ENCODE measurements around the gene AFF3.

AFF3 gene

DNA sequence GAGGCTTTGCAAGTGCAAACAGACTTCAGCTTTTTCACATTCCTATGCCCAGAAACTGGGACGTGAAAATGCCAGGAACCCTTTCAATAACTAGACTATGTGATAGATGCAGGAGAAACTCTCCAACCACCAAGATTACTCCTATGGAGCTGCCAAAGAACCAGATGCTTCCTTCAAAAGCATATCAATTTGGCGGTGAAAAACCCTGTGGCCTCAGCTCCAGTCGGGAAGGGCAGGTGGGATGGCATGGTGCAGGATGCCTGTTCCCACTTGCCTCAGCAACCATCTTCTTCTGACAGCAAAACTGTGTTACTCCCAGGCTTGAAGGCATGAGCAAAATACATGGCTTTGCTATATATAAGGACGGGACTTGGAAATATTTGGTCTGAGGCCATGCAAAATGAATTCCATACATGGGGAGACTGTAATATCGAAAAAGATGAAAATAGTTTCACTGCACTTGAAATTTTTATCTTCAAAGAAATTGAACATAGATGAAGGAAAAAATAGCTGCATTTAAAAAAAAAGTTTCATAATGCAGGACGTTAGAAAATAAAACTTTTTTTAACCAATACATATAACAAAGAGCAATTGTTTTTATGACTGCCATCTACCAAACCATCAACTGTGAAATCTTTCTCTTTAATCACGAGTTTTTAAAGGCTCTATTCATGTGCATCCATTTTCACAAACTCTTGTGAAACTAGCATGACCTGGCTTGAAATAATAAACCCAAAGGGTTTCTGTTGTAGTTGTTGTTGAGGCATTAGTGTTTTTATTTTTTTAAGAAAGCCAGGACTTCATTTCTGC lies 99.1 kb downstream of the AFF3 start:
- no peak for DNase-seq (ENCODE audit: low read depth in 2 of 2)

GRCh38 chr2:100042562-100042961 lies 99.8 kb downstream of the AFF3 start:
- no peak for DNase-seq (ENCODE audit: low read depth in 2 of 2)

- no peak for DNase-seq (ENCODE audit: low read depth in 2 of 2)
Measured at GRCh38 chr2:100041946-100042345, 100.4 kb downstream of the AFF3 start.

DNA sequence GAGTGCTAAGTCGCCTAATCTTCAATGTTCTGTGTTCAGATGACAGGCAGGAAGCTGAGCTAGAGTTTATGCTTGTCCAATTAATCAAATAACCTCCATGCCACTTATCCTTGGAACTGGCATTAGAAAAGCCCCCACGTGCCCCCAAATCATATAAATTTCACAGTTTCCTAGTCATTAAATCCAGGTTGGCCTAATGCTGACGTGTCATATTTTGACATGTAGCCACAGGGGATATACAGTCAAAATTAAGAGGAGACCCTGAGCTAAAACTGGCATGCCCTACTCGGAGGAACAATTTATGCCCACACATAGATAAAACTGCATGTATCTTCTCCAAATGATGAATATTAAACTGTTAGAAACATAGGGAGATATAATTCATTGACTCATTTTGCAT lies 101.0 kb downstream of the AFF3 start:
- no peak for DNase-seq (ENCODE audit: low read depth in 2 of 2)

DNA sequence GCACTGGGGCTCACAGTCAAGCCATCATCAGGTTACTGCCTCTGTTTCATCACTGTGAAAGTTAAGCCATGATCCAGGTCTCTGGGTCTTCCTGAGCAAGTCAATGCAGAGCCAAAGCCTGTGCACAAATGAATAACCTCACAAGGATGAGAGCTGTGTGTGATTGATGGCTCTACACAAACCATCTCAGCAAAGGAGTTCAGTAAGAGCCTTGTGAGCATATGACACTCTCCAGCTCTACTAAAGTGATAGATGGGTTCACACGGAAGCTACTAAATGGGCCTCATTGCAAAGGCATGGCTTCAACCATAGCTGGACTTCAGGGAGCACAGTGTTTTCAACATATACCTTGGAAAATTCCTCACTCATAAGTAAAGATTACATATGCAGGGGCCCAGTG lies 101.5 kb downstream of the AFF3 start:
- no peak for DNase-seq (ENCODE audit: low read depth in 2 of 2)

DNA sequence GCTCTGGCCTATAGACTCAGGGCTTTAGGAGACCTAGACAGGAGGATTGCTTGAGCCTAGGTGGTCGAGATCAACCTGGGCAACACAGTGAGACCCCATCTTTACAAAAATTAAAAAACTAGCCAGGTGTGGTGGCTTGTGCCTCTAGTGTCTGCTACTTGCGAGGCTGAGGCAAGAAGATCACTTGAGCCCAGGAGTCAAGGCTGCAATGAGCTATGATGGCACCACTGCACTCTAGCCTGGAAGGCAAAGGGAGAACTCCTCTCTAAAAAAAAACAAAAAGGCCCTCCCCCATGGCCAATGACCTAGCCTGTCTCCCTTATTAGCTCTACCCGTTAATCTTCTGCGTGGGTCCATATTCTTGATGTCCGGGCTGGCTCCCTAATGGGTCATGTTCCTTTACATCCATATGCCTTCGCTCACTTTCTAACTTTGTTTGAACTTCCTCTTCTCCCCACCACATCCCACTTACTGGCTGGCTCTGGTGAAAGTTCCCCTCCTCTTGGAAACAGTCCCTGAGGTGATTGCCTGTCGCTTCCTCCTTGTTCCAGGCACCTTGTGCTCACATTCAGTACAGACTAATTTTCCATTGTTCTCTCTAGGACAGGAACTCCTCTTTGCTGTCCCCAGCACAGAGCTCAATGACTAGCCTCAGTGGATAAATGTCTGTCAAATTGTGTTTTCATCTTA lies 103.0 kb downstream of the AFF3 start:
- DNase-seq (ENCODE audit: low read depth in 2 of 2) = no peak

GRCh38 chr2:100038011-100038410 lies 104.4 kb downstream of the AFF3 start:
- DNase-seq (ENCODE audit: low read depth in 2 of 2) = no peak

GRCh38 chr2:100036793-100037192 lies 105.6 kb downstream of the AFF3 start:
- DNase-seq (ENCODE audit: low read depth in 2 of 2) = no peak

DNA sequence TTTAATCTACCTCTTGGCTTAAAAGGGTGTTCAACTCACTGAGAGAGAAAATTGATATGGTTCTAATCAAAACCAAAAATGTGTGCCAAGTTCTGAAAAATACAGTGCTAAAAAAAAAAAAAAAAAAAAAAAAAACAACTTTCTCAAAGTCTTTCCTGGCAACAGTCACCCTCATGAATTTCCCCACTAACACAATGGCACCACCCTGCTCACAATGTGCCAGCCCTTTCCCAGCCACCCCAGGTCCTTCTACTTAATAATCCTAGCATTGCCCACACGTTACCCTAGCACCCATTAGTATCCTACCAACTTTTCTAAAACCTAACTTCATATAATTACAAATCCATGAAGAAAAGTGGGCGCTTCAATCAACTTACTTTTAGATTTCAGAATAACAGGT lies 106.4 kb downstream of the AFF3 start:
- DNase-seq (ENCODE audit: low read depth in 2 of 2) = no peak

DNA sequence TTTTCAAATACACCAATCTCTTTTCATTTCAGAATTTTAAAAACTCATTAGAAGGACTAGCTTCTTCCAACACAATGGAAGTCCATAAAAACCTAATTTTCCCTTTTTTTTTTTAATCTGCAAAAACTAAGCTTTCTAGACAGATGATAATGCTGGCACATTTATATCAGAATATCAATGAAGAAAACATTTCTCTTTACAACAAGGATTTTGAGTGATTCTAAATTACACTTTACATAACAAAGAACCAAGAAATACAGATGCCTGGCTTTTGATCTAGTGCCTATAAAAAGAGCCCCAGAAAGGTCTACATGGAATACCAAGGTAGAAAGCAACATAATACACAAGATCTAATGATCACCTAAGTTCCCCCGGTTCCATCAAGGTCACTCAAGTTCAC lies 108.0 kb downstream of the AFF3 start:
- no peak for DNase-seq (ENCODE audit: low read depth in 2 of 2)

DNA sequence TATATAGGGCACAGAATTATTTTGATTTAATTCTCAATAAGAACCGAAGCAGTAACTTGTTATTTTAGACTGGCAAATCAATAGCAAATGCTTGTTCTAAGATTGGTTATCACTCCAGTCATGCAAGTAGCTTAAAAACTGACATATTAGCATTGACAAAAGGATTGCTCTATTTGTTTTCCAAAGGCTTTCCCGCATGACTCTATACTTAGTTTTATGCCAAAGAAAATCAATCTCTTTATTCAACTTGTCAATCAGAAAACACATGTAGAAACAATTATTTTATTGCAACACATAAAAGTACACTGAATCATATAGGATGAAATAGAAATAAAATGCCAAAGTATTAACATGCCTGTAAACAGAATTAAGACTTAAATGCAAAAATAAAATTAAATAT lies 108.4 kb downstream of the AFF3 start:
- DNase-seq (ENCODE audit: low read depth in 2 of 2) = no peak

DNA sequence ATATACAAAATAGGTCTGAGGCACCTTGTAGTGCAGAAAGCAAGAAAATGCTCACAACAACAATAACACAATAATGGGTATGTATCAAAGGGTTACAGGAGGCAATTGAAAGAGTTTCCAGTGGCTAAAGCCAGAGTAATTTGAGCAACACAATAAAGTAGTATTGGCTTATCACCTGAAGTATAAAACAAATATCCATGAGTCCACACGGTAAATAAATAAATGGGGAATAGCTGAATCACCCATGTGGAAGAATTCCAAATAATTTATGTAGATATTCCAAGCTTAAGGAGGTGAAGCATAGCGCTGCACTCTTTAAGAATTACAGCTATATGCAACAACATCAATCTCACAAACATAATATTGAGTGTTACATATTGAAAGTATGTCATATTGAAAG lies 110.8 kb downstream of the AFF3 start:
- DNase-seq (ENCODE audit: low read depth in 2 of 2) = no peak

- DNase-seq (ENCODE audit: low read depth in 2 of 2) = no peak
Measured at GRCh38 chr2:100029460-100029859, 112.9 kb downstream of the AFF3 start.

DNA sequence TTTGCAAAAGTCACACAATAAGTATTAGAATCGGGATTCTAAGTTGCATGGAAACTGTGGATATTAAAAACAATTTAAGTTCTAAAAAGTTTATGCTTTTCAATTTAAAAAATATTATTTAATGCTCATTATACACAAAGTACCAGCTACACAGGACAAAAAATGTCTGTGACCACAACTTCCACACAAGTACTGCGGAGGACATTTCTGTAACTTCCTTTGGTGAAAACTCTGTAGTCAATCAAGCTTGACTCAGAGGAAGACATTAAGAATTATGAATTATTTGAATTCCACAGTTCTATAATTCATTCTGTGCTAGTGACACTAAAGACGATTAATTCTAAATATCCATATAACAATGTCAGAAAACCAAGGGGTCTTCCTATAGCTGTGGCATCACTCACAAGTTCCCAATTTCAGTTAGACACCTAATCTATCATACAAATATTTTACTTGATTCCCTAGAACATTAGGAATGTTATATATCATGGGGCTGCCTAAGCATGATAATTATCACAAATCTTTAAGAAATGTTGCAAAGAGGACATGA lies 120.5 kb downstream of the AFF3 start:
- DNase-seq (ENCODE audit: low read depth in 2 of 2) = no peak

DNA sequence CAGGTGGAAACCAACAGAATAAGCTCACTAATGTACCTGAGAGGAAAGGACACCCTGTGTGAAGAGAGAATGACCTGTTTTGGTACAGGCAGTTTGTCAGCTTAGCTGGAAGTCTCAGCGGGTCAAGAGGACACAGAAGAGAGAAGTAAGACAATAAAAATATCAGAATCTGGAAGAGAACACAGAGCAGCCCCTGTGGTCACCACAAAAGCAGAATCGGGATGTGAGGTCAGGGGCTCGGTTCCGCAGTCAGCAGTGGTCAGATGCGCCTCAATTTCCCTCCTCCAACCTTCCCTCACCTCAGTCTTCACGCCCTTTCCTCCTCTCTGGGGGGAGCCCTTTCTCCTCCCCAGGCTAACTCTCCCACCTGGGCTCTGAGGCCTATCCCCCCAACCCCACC lies 122.9 kb downstream of the AFF3 start:
- DNase-seq (ENCODE audit: low read depth in 2 of 2) = no peak

DNA sequence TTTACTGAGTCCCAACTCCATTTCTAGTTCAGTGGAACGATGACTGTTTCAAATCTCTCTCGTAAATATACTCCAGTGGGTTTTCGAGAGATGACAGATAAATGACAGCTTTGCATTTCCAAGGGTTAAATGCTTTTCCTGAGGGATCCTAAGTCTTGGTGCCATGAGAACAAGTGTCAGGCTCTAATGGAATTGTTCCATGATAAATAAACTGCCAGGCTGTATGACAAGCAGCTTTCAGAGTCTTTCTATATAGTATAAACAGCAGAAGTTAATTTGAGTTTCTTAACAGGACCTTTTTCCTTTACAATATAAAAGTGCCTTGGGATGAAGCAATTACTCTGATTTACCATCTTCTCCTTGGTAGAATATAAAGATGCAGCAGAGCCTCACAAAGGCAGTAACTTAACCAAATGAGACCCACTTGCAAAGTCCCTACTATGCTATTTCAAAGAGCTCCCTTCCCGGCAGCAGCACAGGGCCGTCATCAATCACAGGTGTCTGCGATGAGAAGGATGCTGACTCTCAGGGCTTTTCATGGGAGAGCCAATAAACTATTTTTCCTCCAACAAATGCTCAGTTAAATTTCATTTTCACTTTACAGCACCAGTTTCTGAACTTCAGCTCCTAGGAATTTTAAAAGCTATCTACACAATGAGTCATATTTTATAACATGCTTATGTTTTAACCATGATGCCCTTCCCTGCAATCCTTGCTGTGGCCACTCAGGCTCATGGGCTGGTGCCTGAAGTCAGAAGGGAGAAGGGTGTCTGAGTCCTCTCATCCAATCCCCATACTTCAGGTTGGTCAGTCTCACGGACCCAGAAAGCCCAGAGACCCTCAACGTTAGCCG lies 123.8 kb downstream of the AFF3 start:
- no peak for DNase-seq (ENCODE audit: low read depth in 2 of 2)

DNA sequence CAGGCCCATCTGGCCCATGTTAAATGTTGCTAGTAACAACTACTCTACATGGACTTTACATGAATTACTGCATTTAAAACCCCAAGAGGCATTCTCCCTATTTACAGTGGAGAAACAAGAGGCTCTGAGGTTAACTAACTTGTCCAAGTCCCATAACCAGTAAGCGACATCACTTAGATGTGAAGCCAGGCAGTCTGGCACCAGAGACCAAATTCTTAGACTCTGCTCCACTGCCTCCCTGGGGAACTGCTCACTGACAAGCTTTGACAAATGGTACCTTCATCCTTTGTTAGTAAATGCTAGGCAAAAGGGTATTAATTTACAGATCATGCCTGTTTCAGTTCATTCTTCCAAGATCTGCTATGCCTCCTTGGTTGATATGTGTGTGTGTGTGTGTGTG lies 124.8 kb downstream of the AFF3 start:
- DNase-seq (ENCODE audit: low read depth in 2 of 2) = no peak

GRCh38 chr2:100016756-100017155 lies 125.6 kb downstream of the AFF3 start:
- DNase-seq (ENCODE audit: low read depth in 2 of 2) = no peak

DNA sequence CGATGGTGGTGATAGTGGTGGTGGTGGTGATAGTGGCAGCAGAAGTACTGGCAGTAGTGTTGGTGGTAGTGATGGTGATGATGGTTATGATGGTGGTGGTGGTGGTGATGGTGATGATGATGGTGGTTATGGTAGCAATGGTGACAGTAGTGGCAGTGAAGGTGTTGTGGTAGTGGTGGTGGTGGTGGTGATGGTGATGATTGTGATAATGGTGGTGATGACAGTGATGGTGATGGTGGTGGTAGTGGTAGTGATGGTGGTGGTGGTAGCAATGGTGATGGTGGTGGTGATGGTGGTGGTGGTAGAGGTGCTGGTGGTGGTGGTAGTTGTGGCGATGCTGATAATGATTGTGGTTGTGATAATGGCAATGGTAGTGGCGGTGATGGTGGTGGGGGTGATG lies 126.5 kb downstream of the AFF3 start:
- DNase-seq (ENCODE audit: low read depth in 2 of 2) = no peak

DNA sequence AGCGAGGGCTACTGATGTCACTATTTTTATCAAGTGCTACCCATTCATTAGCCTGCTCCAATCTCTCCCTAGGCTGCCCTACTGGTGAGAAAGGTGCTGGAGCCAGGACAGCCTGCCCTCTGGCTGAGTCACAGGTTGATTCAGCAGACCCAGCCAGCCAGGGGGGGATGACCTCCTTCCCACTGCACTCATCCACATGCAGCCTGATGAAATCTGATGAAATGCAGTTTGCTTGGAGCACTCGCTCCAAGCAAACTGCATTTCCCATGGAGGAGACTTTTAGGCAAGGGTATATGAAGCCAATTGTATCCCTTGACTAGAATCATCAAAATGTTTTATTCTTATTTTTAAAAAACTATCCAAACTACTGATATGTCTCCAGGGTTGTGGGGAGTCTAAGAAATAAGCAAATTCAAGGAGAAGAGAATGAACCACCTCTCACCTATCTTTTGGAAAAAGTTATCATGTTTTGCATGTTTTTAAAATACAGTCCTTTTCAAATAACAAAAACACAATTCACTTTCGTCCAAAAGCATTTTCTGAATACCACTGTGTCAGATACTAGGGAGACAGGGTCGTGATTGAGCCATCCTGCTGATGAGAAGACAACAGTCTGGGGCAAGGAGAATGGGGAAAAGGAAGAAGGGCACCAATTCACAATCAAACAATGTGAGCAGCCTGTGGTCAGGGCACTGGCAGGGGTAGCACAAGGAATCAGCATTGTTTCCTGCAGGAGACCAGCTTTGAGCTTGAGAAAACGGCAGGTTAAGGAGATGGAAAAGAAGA lies 128.3 kb downstream of the AFF3 start:
- DNase-seq (ENCODE audit: low read depth in 2 of 2) = no peak

DNA sequence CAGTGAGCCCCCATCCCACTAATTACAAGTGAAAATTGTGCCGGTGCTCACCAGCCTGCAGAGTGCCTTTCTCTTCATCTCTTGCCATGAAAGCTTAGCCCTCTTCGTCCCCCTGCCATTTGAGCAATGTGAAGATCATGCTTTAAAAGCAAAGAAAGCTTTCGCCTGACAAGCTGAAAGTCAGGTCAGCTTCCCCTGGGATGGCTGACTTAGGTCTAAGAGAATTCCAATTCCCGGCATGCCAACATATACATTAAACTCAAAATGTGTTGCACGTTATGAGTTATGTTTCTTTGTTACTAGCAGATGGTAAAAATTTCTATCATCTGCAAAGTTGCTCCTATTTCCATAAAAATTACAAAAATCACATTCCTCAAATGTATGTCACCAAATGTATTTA lies 129.8 kb downstream of the AFF3 start:
- DNase-seq (ENCODE audit: low read depth in 2 of 2) = no peak

Measured in stimulated activated CD8-positive, alpha-beta memory T cell treated with anti-CD3 and anti-CD28 coated beads, Interleukin-2, amount 100 ng/mL, for 48 hours (primary cell).